K562 (cell line): ENCODE measurements around the gene RXRB. TPM values are rescaled to one million over a fixed set of nuclear protein-coding genes. Genes with fewer than 3 reads are reported as not detected.

Source experiments
- ERF ChIP-seq: fragments of 450-650 bp; formaldehyde crosslinking; IDR thresholded peaks from 2 replicates; pipeline ENCODE4 v1.4.0; 2020; ENCODE audit warnings: mild to moderate bottlenecking, mixed read lengths
- FOS ChIP-seq: IDR thresholded peaks from 3 replicates; pipeline ENCODE4 v1.6.1; 2011; ENCODE audit not compliant: insufficient read length; ENCODE audit errors: extremely low read depth
- GTF2E2 ChIP-seq: fragments of 200-800 bp; sonication (Bioruptor generic); IDR thresholded peaks from 2 replicates; pipeline ENCODE4 v1.6.1; 2016; ENCODE audit warnings: missing genetic modification characterization, missing compliant biosample characterization
- NEUROD1 ChIP-seq: fragments of 150-350 bp; IDR thresholded peaks from 2 replicates; pipeline ENCODE4 v1.6.1; 2014; ENCODE audit warnings: borderline replicate concordance, low read length, low read depth; ENCODE audit not compliant: partially characterized antibody
- OTX1 ChIP-seq: fragments of 450-650 bp; formaldehyde crosslinking; IDR thresholded peaks from 2 replicates; pipeline ENCODE4 v1.4.0; 2022; ENCODE audit warnings: mild to moderate bottlenecking
- POLR2H ChIP-seq: IDR thresholded peaks from 2 replicates; pipeline ENCODE4 v1.6.1; 2016; ENCODE audit warnings: missing genetic modification characterization, low read depth, mild to moderate bottlenecking, control low read depth, missing compliant biosample characterization, moderate library complexity
- RBM15 ChIP-seq: fragments of 200-400 bp; formaldehyde crosslinking; IDR thresholded peaks from 2 replicates; pipeline ENCODE4 v1.6.1; 2018; ENCODE audit warnings: mild to moderate bottlenecking, low read length, moderate library complexity; ENCODE audit not compliant: insufficient read depth
- SUPT5H ChIP-seq: fragments of 450-650 bp; IDR thresholded peaks from 2 replicates; pipeline ENCODE4 v1.6.1; 2016
- ZNF253 ChIP-seq: fragments of 250-450 bp; sonication (Bioruptor Pico); conservative IDR thresholded peaks from 2 replicates; pipeline ENCODE4 v1.6.1; 2021; ENCODE audit warnings: mild to moderate bottlenecking
- ZNF274 ChIP-seq: IDR thresholded peaks from 2 replicates; pipeline ENCODE4 v1.6.1; 2011; ENCODE audit warnings: low read depth, mild to moderate bottlenecking, low read length, moderate library complexity, borderline replicate concordance
- ZNF444 ChIP-seq: fragments of 250-450 bp; sonication (Bioruptor Pico); IDR thresholded peaks from 2 replicates; pipeline ENCODE4 v1.4.0; 2020; ENCODE audit warnings: mild to moderate bottlenecking, moderate library complexity
- ZNF778 ChIP-seq: fragments of 450-650 bp; formaldehyde crosslinking; IDR thresholded peaks from 2 replicates; pipeline ENCODE4 v1.4.0; 2020; ENCODE audit warnings: mild to moderate bottlenecking, moderate library complexity
- polyA plus RNA-seq, 8 experiments: library from polyadenylated mRNA; depleted of rRNA in 4 of 8; stranded (reverse) in 5 of 8; unstranded in 3 of 8; fragments of >200 nt; fragmentation: Nextera tagmentation in 2 of 8; fragmentation: Illumina TruSeq in 1 of 8; extraction: Ambion mirVana in 2 of 8; extraction: Trizol in 1 of 8; gene quantifications; 2 replicates each; pipeline versions ENCODE4 v1.2.1 to v1.2.3, GENCODE V29; 2011 to 2014; ENCODE audit warnings: inconsistent platforms in 1 of 8, missing spikeins in 1 of 8
- total RNA-seq, 7 experiments: library from RNA; depleted of rRNA in 6 of 7; stranded (reverse); fragments of >200 nt in 6 of 7; fragmentation: Illumina TruSeq in 2 of 7; extraction: Trizol in 2 of 7; gene quantifications; 2 replicates each; pipeline versions ENCODE4 v1.2.1 to v1.2.3, GENCODE V29; 2011 to 2021; ENCODE audit warnings: low replicate concordance in 1 of 7
- TF ChIP-seq, protein P1 (sequence below), 2 experiments: fragments of 450-650 bp in 1 of 2; sonication (generic) in 1 of 2; formaldehyde crosslinking in 1 of 2; IDR thresholded peaks; 2 replicates each; pipeline versions ENCODE4 v1.7.1 to v1.9.0; 2016 to 2022; ENCODE audit warnings: inconsistent platforms in 1 of 2, mild to moderate bottlenecking in 1 of 2, missing genetic modification reagents in 1 of 2
- TF ChIP-seq, protein P2 (sequence below), 3 experiments: fragments of 200-800 bp in 1 of 3; sonication (Bioruptor generic) in 1 of 3; sonication (generic) in 1 of 3; formaldehyde crosslinking in 1 of 3; IDR thresholded peaks; 2 replicates each; pipeline versions ENCODE4 v1.6.1 to v1.8.0; 2016 to 2022; ENCODE audit warnings: mild to moderate bottlenecking in 2 of 3, missing compliant biosample characterization in 2 of 3, missing genetic modification characterization in 2 of 3, missing genetic modification reagents in 1 of 3
- TF ChIP-seq, protein P3 (sequence below): fragments of 450-650 bp; IDR thresholded peaks from 2 replicates; pipeline ENCODE4 v1.6.1; 2016; ENCODE audit warnings: low read depth, mild to moderate bottlenecking, moderate library complexity
- TF ChIP-seq, protein P4 (sequence below): sonication (generic); formaldehyde crosslinking; IDR thresholded peaks from 2 replicates; pipeline ENCODE4 v1.9.0; 2022; ENCODE audit warnings: mild to moderate bottlenecking, missing genetic modification reagents

The RXRB gene
- total and polyA plus RNA-seq, 9 of the 15 experiments (the other 6 are each of a cell fraction or from before 2014, with no cell fraction given), result 0.76 to 35.5 (median 18.4) TPM

DNA sequence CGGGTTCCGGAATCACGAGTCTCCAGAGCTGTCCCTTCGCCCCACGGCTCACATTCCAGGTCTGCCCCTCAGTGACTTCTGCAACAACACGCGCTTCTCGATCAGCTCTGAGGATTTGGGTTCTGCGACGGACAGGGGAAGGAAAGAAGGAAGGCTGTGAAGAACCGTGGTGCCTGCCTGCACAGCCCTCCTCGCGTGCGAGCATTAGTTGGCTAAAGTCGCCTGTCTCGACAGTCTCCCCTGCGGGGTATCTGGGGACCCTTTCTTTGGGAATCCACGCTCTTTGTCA, 48.1 kb upstream of the RXRB start (continued):
- TF ChIP-seq, protein P1, sequence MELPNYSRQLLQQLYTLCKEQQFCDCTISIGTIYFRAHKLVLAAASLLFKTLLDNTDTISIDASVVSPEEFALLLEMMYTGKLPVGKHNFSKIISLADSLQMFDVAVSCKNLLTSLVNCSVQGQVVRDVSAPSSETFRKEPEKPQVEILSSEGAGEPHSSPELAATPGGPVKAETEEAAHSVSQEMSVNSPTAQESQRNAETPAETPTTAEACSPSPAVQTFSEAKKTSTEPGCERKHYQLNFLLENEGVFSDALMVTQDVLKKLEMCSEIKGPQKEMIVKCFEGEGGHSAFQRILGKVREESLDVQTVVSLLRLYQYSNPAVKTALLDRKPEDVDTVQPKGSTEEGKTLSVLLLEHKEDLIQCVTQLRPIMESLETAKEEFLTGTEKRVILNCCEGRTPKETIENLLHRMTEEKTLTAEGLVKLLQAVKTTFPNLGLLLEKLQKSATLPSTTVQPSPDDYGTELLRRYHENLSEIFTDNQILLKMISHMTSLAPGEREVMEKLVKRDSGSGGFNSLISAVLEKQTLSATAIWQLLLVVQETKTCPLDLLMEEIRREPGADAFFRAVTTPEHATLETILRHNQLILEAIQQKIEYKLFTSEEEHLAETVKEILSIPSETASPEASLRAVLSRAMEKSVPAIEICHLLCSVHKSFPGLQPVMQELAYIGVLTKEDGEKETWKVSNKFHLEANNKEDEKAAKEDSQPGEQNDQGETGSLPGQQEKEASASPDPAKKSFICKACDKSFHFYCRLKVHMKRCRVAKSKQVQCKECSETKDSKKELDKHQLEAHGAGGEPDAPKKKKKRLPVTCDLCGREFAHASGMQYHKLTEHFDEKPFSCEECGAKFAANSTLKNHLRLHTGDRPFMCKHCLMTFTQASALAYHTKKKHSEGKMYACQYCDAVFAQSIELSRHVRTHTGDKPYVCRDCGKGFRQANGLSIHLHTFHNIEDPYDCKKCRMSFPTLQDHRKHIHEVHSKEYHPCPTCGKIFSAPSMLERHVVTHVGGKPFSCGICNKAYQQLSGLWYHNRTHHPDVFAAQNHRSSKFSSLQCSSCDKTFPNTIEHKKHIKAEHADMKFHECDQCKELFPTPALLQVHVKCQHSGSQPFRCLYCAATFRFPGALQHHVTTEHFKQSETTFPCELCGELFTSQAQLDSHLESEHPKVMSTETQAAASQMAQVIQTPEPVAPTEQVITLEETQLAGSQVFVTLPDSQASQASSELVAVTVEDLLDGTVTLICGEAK (IDR thresholded peaks at IDR 0.05), result peak; percentile 76
- TF ChIP-seq, protein P1 (CRISPR knock-in tag; IDR thresholded peaks at IDR 0.05), result no peak
- TF ChIP-seq POLR2H (tag), result no peak
- TF ChIP-seq NEUROD1, result no peak
- TF ChIP-seq SUPT5H, result 0 out of 2 replicates have a peak, but pooled peaks have one; percentile 5
- TF ChIP-seq, protein P2, sequence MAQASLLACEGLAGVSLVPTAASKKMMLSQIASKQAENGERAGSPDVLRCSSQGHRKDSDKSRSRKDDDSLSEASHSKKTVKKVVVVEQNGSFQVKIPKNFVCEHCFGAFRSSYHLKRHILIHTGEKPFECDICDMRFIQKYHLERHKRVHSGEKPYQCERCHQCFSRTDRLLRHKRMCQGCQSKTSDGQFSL (CRISPR knock-in tag; IDR thresholded peaks at IDR 0.05), result peak; percentile 9; the same call in 1 of the 2 replicates
- TF ChIP-seq, protein P2 (tag; IDR thresholded peaks at IDR 0.05), result no peak
- peak; percentile 19; the same call in 1 of the 2 replicates for TF ChIP-seq ERF (CRISPR knock-in tag)
- TF ChIP-seq FOS, result no peak
- TF ChIP-seq OTX1 (CRISPR knock-in tag), result 0 out of 2 replicates have a peak, but pooled peaks have one; percentile 10
- TF ChIP-seq, protein P3, sequence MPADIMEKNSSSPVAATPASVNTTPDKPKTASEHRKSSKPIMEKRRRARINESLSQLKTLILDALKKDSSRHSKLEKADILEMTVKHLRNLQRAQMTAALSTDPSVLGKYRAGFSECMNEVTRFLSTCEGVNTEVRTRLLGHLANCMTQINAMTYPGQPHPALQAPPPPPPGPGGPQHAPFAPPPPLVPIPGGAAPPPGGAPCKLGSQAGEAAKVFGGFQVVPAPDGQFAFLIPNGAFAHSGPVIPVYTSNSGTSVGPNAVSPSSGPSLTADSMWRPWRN, result 0 out of 2 replicates have a peak, but pooled peaks have one; percentile 9
- no peak for TF ChIP-seq ZNF444 (CRISPR knock-in tag)
- no peak for TF ChIP-seq ZNF778
- no peak for TF ChIP-seq ZNF274
- TF ChIP-seq, protein P4, sequence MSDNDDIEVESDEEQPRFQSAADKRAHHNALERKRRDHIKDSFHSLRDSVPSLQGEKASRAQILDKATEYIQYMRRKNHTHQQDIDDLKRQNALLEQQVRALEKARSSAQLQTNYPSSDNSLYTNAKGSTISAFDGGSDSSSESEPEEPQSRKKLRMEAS (CRISPR knock-in tag), result peak; percentile 45; the same call in 1 of the 2 replicates
- no peak for TF ChIP-seq RBM15
- TF ChIP-seq ZNF253 (CRISPR knock-in tag), result no peak
- 0 out of 2 replicates have a peak, but pooled peaks have one; percentile 4 for TF ChIP-seq GTF2E2 (tag)
